Lower leg skin (tissue), 3 donors: ENCODE measurements around the gene OTOS.

Experiments
- POLR2A ChIP-seq, 2 donors: fragments of 450-650 bp; IDR thresholded peaks; one replicate each; pipeline ENCODE4 v1.6.1; 2016 to 2017; ENCODE audit warnings: antibody characterized with exemption in 2 of 2, mild to moderate bottlenecking in 1 of 2, moderate library complexity in 1 of 2
- TF ChIP-seq, protein P1 (sequence below), 3 donors: fragments of 450-650 bp; IDR thresholded peaks; one replicate each; pipeline ENCODE4 v1.5.1; 2016; ENCODE audit warnings: antibody characterized with exemption in 3 of 3, mild to moderate bottlenecking in 3 of 3, moderate library complexity in 2 of 3

DNA sequence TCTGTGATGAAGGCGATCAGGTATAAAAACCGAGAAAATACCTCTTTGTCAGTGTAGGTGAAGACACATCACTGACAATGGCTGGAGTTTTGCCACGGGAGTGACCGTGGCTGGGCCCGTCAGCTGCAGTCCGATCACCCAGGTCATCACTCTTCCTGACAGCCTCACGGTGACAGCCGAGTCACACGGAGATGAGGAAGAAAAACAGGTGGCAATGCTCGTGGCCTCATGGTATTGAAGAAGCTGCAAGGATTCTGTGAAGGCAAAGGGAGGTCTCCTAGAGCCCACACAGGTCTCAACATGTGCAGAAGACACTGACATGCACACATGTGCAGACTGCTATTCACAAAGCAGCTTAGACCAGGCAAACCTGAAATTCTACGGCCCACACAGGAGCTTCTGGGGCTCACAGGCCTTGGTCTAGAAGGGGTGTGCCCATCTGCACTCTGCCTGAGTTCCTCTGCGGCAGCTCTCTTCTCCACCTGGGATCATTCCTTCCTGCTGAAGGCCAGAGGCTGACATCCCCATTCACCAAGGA is 11.8 kb downstream of the OTOS start:
- TF ChIP-seq POLR2A (IDR thresholded peaks at IDR 0.05), result no peak
- TF ChIP-seq, protein P1, sequence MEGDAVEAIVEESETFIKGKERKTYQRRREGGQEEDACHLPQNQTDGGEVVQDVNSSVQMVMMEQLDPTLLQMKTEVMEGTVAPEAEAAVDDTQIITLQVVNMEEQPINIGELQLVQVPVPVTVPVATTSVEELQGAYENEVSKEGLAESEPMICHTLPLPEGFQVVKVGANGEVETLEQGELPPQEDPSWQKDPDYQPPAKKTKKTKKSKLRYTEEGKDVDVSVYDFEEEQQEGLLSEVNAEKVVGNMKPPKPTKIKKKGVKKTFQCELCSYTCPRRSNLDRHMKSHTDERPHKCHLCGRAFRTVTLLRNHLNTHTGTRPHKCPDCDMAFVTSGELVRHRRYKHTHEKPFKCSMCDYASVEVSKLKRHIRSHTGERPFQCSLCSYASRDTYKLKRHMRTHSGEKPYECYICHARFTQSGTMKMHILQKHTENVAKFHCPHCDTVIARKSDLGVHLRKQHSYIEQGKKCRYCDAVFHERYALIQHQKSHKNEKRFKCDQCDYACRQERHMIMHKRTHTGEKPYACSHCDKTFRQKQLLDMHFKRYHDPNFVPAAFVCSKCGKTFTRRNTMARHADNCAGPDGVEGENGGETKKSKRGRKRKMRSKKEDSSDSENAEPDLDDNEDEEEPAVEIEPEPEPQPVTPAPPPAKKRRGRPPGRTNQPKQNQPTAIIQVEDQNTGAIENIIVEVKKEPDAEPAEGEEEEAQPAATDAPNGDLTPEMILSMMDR (IDR thresholded peaks at IDR 0.05), result no peak
